HCT116 (cell line): ENCODE results near the gene HSBP1. TPM values are rescaled to one million over a fixed set of nuclear protein-coding genes. Genes with fewer than 3 reads are reported as not detected.
A peak's percentile ranks its signal among the peaks of the same experiment; 100 is the strongest.

Source experiments
- ATAC-seq: fragments of 200-7000 bp; cut with Tn5 transposase; 2 replicates; pipeline ENCODE4 v1.9.1; 2020; ENCODE audit warnings: mild to moderate bottlenecking, moderate library complexity
- BruUV-seq: library from RNA; stranded (reverse); fragments of 400-500 nt; replicated peaks from 2 replicates; lab custom pipeline; 2021; lab: Mats Ljungman, UMichigan
- CTCF ChIA-PET: fragments of 300-600 bp; sonication (Branson Sonifier 250); formaldehyde crosslinking; loops from one replicate; lab custom pipeline; 2021; ENCODE audit warnings: antibody characterized with exemption; lab: Charles Lee
- POLR2A ChIA-PET: fragments of 300-600, 350-600 bp; sonication (Branson Sonifier 250); formaldehyde crosslinking; loops from one replicate; lab custom pipeline; 2021; ENCODE audit warnings: antibody characterized with exemption; lab: Charles Lee
- RAD21 ChIA-PET, 2 experiments: fragments of 300-600 bp; sonication (Branson Sonifier 250); formaldehyde crosslinking; loops; one replicate each; lab custom pipeline; 2023; ENCODE audit warnings: low total read pairs in 2 of 2; ENCODE audit not compliant: uncharacterized antibody in 2 of 2, unreplicated experiment in 2 of 2, low non-redundant PET in 1 of 2; lab: Charles Lee
- DNase-seq: peaks from one replicate; pipeline ENCODE4 v3.0.0-alpha.2; 2010; ENCODE audit warnings: low read depth, low spot score
- H2AFZ ChIP-seq: fragments of 200-600 bp; shearing (Covaris generic), sonication (generic); 2 replicates; pipeline ENCODE4 v1.6.1; 2017; ENCODE audit warnings: low read depth, mixed run types, mixed read lengths, antibody characterized with exemption, low read length; ENCODE audit not compliant: poor library complexity, severe bottlenecking
- H3K27ac ChIP-seq: 2 replicates; pipeline ENCODE4 v1.5.1; 2012; ENCODE audit warnings: low read depth, low read length
- H3K27me3 ChIP-seq: fragments of 200-600 bp; sonication (generic); 2 replicates; pipeline ENCODE4 v1.6.1; 2016; ENCODE audit warnings: mixed run types, low read length, mixed read lengths; ENCODE audit not compliant: insufficient read depth
- H3K36me3 ChIP-seq, 2 experiments: fragments of 200-500 bp in 1 of 2; fragments of 200-600 bp in 1 of 2; sonication (Bioruptor generic) in 1 of 2; sonication (generic) in 1 of 2; 2 replicates each; pipeline versions ENCODE4 v1.5.1 to v1.6.1; 2014 to 2016; ENCODE audit warnings: low read length in 2 of 2, inconsistent platforms in 1 of 2, mixed read lengths in 1 of 2, mixed run types in 1 of 2; ENCODE audit not compliant: insufficient read depth in 2 of 2, control insufficient read depth in 1 of 2
- H3K4me1 ChIP-seq, 2 experiments: fragments of 200-600 bp in 1 of 2; sonication (generic) in 1 of 2; 2 replicates each; pipeline versions ENCODE4 v1.5.1 to v1.6.1; 2012 to 2017; ENCODE audit warnings: low read length in 2 of 2, inconsistent platforms in 1 of 2, mild to moderate bottlenecking in 1 of 2, mixed read lengths in 1 of 2, mixed run types in 1 of 2, moderate library complexity in 1 of 2; ENCODE audit not compliant: insufficient read depth in 2 of 2, control insufficient read depth in 1 of 2
- H3K4me2 ChIP-seq: fragments of 200-600 bp; sonication (generic); 2 replicates; pipeline ENCODE4 v1.6.1; 2017; ENCODE audit warnings: mixed run types, low read length, mixed read lengths
- H3K4me3 ChIP-seq, 2 experiments: fragments of 200-600 bp in 1 of 2; sonication (generic) in 1 of 2; replicated peaks in 1 of 2; 2 replicates each; pipeline ENCODE4 v1.5.1; 2011 to 2016; ENCODE audit warnings: low read length in 2 of 2, control low read depth in 1 of 2, low read depth in 1 of 2, mild to moderate bottlenecking in 1 of 2, mixed read lengths in 1 of 2, mixed run types in 1 of 2
- H3K79me2 ChIP-seq: fragments of 200-600 bp; sonication (generic); 2 replicates; pipeline ENCODE4 v1.6.1; 2017; ENCODE audit warnings: mild to moderate bottlenecking, mixed run types, low read length, moderate library complexity, mixed read lengths; ENCODE audit not compliant: insufficient read depth
- H3K9ac ChIP-seq: fragments of 200-600 bp; sonication (generic); 2 replicates; pipeline ENCODE4 v1.6.1; 2016; ENCODE audit warnings: low read length, mixed read lengths
- H3K9me2 ChIP-seq: fragments of 200-600 bp; sonication (generic), shearing (Covaris generic); 2 replicates; pipeline ENCODE4 v1.6.1; 2017; ENCODE audit warnings: mixed run types, mild to moderate bottlenecking, moderate library complexity; ENCODE audit not compliant: insufficient read depth
- H3K9me3 ChIP-seq, 2 experiments: fragments of 200-500 bp in 1 of 2; fragments of 200-600 bp in 1 of 2; sonication (Bioruptor generic) in 1 of 2; sonication (generic) in 1 of 2; 2 replicates each; pipeline ENCODE4 v1.6.1; 2014 to 2017; ENCODE audit warnings: low read length in 2 of 2, mixed read lengths in 2 of 2, inconsistent platforms in 1 of 2, low read depth in 1 of 2, mild to moderate bottlenecking in 1 of 2, mixed run types in 1 of 2, moderate library complexity in 1 of 2; ENCODE audit not compliant: control insufficient read depth in 1 of 2, insufficient read depth in 1 of 2
- H4K20me1 ChIP-seq: fragments of 200-600 bp; sonication (generic), shearing (Covaris generic); 2 replicates; pipeline ENCODE4 v1.6.1; 2017; ENCODE audit warnings: mixed run types, mild to moderate bottlenecking, moderate library complexity; ENCODE audit not compliant: insufficient read depth
- ELF1 ChIP-seq: IDR thresholded peaks from 2 replicates; pipeline ENCODE4 v1.6.1; 2012; ENCODE audit warnings: low read depth, borderline replicate concordance
- EZH2 ChIP-seq: fragments of 200-600 bp; sonication (generic); IDR thresholded peaks from 2 replicates; pipeline ENCODE4 v1.6.1; 2017; ENCODE audit warnings: antibody characterized with exemption, mixed run types
- EZH2phosphoT487 ChIP-seq: fragments of 200-600 bp; IDR thresholded peaks from 2 replicates; pipeline ENCODE4 v1.6.1; 2018; ENCODE audit warnings: antibody characterized with exemption, borderline replicate concordance
- POLR2AphosphoS5 ChIP-seq: IDR thresholded peaks from 2 replicates; pipeline ENCODE4 v1.6.1; 2011; ENCODE audit warnings: mild to moderate bottlenecking, low read depth, low read length, moderate library complexity
- RAD21 ChIP-seq: IDR thresholded peaks from 2 replicates; pipeline ENCODE4 v1.6.1; 2012; ENCODE audit warnings: low read depth, mild to moderate bottlenecking
- SP1 ChIP-seq: IDR thresholded peaks from 2 replicates; pipeline ENCODE4 v1.6.1; 2012; ENCODE audit warnings: low read depth
- YY1 ChIP-seq: IDR thresholded peaks from 2 replicates; pipeline ENCODE4 v1.6.1; 2011; ENCODE audit warnings: low read length, low read depth, moderate library complexity, mild to moderate bottlenecking; ENCODE audit not compliant: insufficient replicate concordance; ENCODE audit errors: extremely low read depth
- ZBTB33 ChIP-seq: IDR thresholded peaks from 2 replicates; pipeline ENCODE4 v1.6.1; 2011; ENCODE audit warnings: mild to moderate bottlenecking, low read length, moderate library complexity; ENCODE audit not compliant: insufficient replicate concordance; ENCODE audit errors: extremely low read depth
- ZFX ChIP-seq: fragments of 450-650 bp; IDR thresholded peaks from 2 replicates; pipeline ENCODE4 v1.6.1; 2017
- ZNF274 ChIP-seq: fragments of 200-500 bp; sonication (Bioruptor generic); IDR thresholded peaks from 2 replicates; pipeline ENCODE4 v1.6.1; 2014; ENCODE audit warnings: mild to moderate bottlenecking, low read depth, low read length, inconsistent platforms
- intact Hi-C: fragments of 100-400 bp; cut with micrococcal nuclease; formaldehyde crosslinking; loops from 2 replicates; pipeline ENCODE4 v1.10.0; 2022
- total RNA-seq: library from RNA; stranded (reverse); gene quantifications from one replicate; pipeline ENCODE4 v1.2.1, GENCODE V29; 2021; ENCODE audit not compliant: unreplicated experiment
- TF ChIP-seq, protein P1 (sequence below): IDR thresholded peaks from 2 replicates; pipeline ENCODE4 v1.6.1; 2012

Gene HSBP1
- total RNA-seq, 1 experiment from 2014 or later, result 270 TPM

DNA sequence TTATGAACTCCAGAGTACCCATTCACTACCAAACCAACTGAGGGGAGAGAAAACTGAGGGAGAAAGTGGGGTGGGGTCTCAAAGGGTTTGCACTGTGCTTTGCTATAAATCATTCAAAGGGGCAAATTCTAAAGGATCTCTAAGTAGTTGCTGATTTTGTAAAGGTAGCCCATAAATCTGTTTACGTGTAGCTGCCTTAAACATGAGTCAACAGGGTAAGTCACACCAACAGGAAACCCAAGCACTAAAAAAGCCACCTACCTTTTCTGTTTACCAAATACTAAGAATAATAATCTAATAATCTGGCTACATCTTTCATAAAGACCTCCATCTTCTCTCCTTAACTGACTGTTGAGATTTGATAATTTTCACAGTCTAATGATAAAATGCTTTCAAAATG is 8.4 kb upstream of the HSBP1 start:
- Histone ChIP-seq H3K9ac (no peak overlapping the region), H3K27ac (no peak overlapping the region), H3K79me2 (no peaks in the 10 kb centered on the region), H3K9me2 (no peaks in the 10 kb centered on the region), H3K4me2 (peak overlapping the region; percentile 19), H3K27me3 (peaks cover 11% of the 10 kb centered on the region; the same call in 1 of the 2 replicates), H3K4me3 (no peak overlapping the region), H3K4me1 (peaks cover 4 to 16% of the 10 kb centered on the region in 2 experiments; a peak in 2 of 4 replicates), H3K9me3 (no peaks in the 10 kb centered on the region), H2AFZ (no peak overlapping the region), H3K36me3 (no peaks in the 10 kb centered on the region), H4K20me1 (no peaks in the 10 kb centered on the region)
- ChIA-PET POLR2A (no interaction called here), RAD21 (no interaction called here), CTCF (no interaction called here)
- TF ChIP-seq EZH2 (no peak), SP1 (no peak), RAD21 (no peak), ZNF274 (no peak), YY1 (no peak), ELF1 (no peak), POLR2AphosphoS5 (no peak), ZFX (no peak), ZBTB33 (no peak), EZH2phosphoT487 (no peak)
- TF ChIP-seq, protein P1, sequence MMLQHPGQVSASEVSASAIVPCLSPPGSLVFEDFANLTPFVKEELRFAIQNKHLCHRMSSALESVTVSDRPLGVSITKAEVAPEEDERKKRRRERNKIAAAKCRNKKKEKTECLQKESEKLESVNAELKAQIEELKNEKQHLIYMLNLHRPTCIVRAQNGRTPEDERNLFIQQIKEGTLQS, result no peak
- intact Hi-C loops, result no loop called here
- ATAC-seq, result no peak
- no TSS peak for BruUV-seq
- no peak for DNase-seq
